DOHH2 (cell line): ENCODE results near the gene CNPY2.
A peak's percentile ranks its signal among the peaks of the same experiment; 100 is the strongest.
"Not testable (repeated sequence)": the region's sequence is repeated elsewhere in the genome, so short reads cannot be mapped to it uniquely, and the experiment has no call there.

ENCODE experiments used
- H3F3A ChIP-seq: fragments of 200-600 bp; sonication (generic), shearing (Covaris generic); 2 replicates; pipeline ENCODE4 v1.6.0; 2016; ENCODE audit warnings: antibody characterized with exemption, mild to moderate bottlenecking; ENCODE audit not compliant: control insufficient read depth, insufficient read depth
- H3K27ac ChIP-seq: fragments of 200-600 bp; sonication (generic); 2 replicates; pipeline ENCODE4 v1.5.1; 2014; ENCODE audit warnings: low read depth, mild to moderate bottlenecking, low read length, moderate library complexity
- H3K27me3 ChIP-seq: fragments of 200-600 bp; sonication (generic); 2 replicates; pipeline ENCODE4 v1.6.1; 2014; ENCODE audit warnings: mild to moderate bottlenecking, low read length, mixed read lengths; ENCODE audit not compliant: control insufficient read depth
- H3K36me3 ChIP-seq: fragments of 200-600 bp; sonication (generic); 2 replicates; pipeline ENCODE4 v1.6.1; 2014; ENCODE audit warnings: mild to moderate bottlenecking, low read length, moderate library complexity, mixed read lengths; ENCODE audit not compliant: control insufficient read depth
- H3K4me1 ChIP-seq: fragments of 200-600 bp; sonication (generic); 2 replicates; pipeline ENCODE4 v1.6.1; 2014; ENCODE audit warnings: mild to moderate bottlenecking, low read length, mixed read lengths; ENCODE audit not compliant: control insufficient read depth
- H3K4me2 ChIP-seq: fragments of 200-600 bp; sonication (generic); 2 replicates; pipeline ENCODE4 v1.6.0; 2014; ENCODE audit warnings: mild to moderate bottlenecking, low read length, moderate library complexity
- H3K4me3 ChIP-seq: fragments of 200-600 bp; sonication (generic); 2 replicates; pipeline ENCODE4 v1.5.1; 2014; ENCODE audit warnings: mild to moderate bottlenecking, low read length, mixed read lengths
- H3K79me2 ChIP-seq: fragments of 200-600 bp; sonication (generic); 2 replicates; pipeline ENCODE4 v1.6.1; 2014; ENCODE audit warnings: mild to moderate bottlenecking, low read length, mixed read lengths; ENCODE audit not compliant: control insufficient read depth
- H3K9me2 ChIP-seq: fragments of 200-600 bp; sonication (generic); replicated peaks from 2 replicates; pipeline ENCODE4 v1.6.1; 2014; ENCODE audit warnings: mild to moderate bottlenecking, low read length, mixed read lengths; ENCODE audit not compliant: control insufficient read depth
- H3K9me3 ChIP-seq: fragments of 200-600 bp; sonication (generic); 2 replicates; pipeline ENCODE4 v1.6.1; 2014; ENCODE audit warnings: antibody characterized with exemption, low read length, mixed read lengths; ENCODE audit not compliant: control insufficient read depth, insufficient read depth
- H4K20me1 ChIP-seq: fragments of 200-600 bp; sonication (generic); 2 replicates; pipeline ENCODE4 v1.6.0; 2014; ENCODE audit warnings: low read depth, mild to moderate bottlenecking, antibody characterized with exemption, low read length, moderate library complexity; ENCODE audit not compliant: control insufficient read depth, insufficient read depth
- CTCF ChIP-seq: fragments of 200-600 bp; sonication (generic); IDR thresholded peaks from one replicate; pipeline ENCODE4 v1.5.1; 2014; ENCODE audit warnings: antibody characterized with exemption, mild to moderate bottlenecking, low read depth, low read length; ENCODE audit not compliant: poor library complexity, severe bottlenecking
- EZH2phosphoT487 ChIP-seq: fragments of 200-600 bp; sonication (generic); IDR thresholded peaks from 2 replicates; pipeline ENCODE4 v1.6.1; 2017; ENCODE audit warnings: borderline replicate concordance, mild to moderate bottlenecking, antibody characterized with exemption, low read length, moderate library complexity, mixed read lengths

The CNPY2 gene

DNA sequence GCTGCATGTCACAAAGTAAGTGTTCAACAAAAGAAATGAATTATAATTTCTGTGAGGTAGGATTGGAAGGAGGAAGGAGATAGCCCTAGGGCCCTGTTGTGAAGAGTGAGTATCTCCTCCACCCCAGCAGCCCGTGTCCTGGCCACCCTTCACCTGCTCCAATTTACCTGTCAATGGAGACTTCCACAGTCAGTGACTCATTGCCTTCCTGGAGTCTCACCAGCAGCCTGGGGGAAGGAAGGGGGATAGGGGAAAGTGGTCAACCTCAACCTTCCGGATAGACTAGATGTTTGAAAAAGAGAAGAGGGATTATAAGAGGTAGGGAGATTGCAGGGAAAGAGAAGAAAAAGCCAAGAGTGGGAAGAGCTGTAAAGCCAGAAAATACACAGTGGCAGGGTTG, 34.9 kb upstream of the CNPY2 start:
- peaks cover 79% of the 10 kb centered on the region for H3K36me3 ChIP-seq
- no peaks in the 10 kb centered on the region for H3F3A ChIP-seq
- no peaks in the 10 kb centered on the region for H3K27me3 ChIP-seq
- no peaks in the 10 kb centered on the region for H3K4me1 ChIP-seq
- H3K79me2 ChIP-seq, result no peaks in the 10 kb centered on the region
- no peak overlapping the region for H3K4me2 ChIP-seq
- TF ChIP-seq CTCF (no peak), EZH2phosphoT487 (no peak)
- H3K4me3 ChIP-seq, result no peak overlapping the region
- H4K20me1 ChIP-seq, result no peaks in the 10 kb centered on the region
- H3K9me3 ChIP-seq, result no peaks in the 10 kb centered on the region
- no peaks in the 10 kb centered on the region for H3K9me2 ChIP-seq
- no peak overlapping the region for H3K27ac ChIP-seq

DNA sequence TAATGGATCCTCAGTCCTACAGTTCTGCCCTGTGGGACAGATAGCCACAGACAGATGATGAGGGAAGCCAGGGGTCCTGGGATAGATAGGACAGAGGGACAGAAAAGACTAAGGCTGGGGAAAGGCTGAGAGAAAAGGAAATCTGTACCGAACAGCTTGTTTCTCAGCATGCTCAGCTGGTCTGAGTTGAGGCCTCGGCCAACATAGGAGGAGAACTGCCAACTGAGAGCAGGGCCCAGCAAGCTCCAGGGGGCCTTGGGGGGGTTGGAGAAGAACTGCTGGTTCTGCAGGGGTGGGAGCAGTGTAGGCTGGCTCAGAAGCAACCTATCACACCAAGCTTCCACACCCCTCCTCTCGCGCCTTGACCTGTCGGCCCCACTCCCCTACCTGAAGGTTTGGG, 33.0 kb upstream of the CNPY2 start:
- Histone ChIP-seq H3K4me3 (no peak overlapping the region), H3K27ac (no peak overlapping the region), H3K4me2 (no peak overlapping the region), H3K9me3 (no peaks in the 10 kb centered on the region), H3F3A (no peaks in the 10 kb centered on the region), H3K27me3 (no peaks in the 10 kb centered on the region), H3K9me2 (no peaks in the 10 kb centered on the region), H3K4me1 (no peaks in the 10 kb centered on the region), H4K20me1 (no peaks in the 10 kb centered on the region), H3K79me2 (no peaks in the 10 kb centered on the region), H3K36me3 (peaks cover 66% of the 10 kb centered on the region)
- TF ChIP-seq CTCF, result no peak
- TF ChIP-seq EZH2phosphoT487, result no peak

- H3K36me3 ChIP-seq, result peaks cover 69% of the 10 kb centered on the region
- not testable (repeated sequence) for H4K20me1 ChIP-seq, H3K27me3 ChIP-seq
These were observed 31.5 kb upstream of the CNPY2 start for GRCh38 chr12:56347255-56347654.

DNA sequence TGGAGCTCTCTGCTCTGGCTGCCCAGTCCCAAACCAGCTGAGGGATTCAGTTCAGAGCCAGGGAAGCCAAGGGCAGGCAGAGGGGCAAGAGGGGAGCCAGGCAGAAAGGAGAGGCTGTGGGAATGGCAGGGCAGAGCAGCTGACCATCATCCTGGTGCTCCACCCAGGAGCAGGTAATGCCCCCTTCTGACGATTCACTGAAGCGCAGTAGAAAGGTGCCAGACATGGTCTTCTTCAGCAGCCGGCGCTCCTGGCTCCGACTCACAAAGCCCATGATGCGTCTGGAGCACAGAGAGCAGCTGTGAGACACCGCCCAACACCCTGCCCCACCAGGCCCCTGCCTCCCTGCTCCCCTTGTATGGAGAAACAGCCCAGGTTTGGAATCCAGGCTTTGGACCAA, 30.9 kb upstream of the CNPY2 start:
- Histone ChIP-seq H3F3A (no peaks in the 10 kb centered on the region; the same call in 1 of the 2 replicates), H3K4me2 (no peak overlapping the region), H3K27me3 (no peaks in the 10 kb centered on the region), H3K79me2 (no peaks in the 10 kb centered on the region), H3K27ac (no peak overlapping the region), H3K9me2 (no peaks in the 10 kb centered on the region), H3K9me3 (no peaks in the 10 kb centered on the region), H3K36me3 (peaks cover 70% of the 10 kb centered on the region), H3K4me3 (no peak overlapping the region), H4K20me1 (no peaks in the 10 kb centered on the region), H3K4me1 (no peaks in the 10 kb centered on the region)
- TF ChIP-seq CTCF, result peak; percentile 19
- TF ChIP-seq EZH2phosphoT487, result no peak

More at GRCh38 chr12:56347255-56347654, 31.5 kb upstream of the CNPY2 start:
- not testable (repeated sequence) for H3K9me2 ChIP-seq, H3K79me2 ChIP-seq, H3K4me2 ChIP-seq, H3K27ac ChIP-seq, H3K9me3 ChIP-seq, H3F3A ChIP-seq, H3K4me3 ChIP-seq, H3K4me1 ChIP-seq

DNA sequence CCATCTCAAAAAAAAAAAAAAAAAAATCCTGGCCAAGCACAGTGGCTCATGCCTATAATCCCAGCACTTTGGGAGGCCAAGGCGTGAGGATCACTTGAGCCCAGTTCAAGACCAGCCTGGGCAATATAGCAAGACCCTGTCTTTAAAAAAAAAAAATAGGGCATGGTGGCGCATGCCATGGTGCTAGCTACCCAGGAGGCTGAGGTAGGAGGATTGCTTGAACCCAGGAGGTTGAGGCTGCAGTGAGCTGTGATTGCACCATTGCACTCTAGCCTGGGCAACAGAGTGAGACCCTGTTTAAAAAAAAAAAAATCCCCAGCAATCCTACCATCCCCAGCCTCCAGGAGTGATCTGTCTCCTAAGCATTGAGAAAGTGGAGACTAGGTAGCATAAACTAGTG, 26.5 kb upstream of the CNPY2 start:
- not testable (repeated sequence) for H3K9me3 ChIP-seq, H3K27ac ChIP-seq, H4K20me1 ChIP-seq, H3K79me2 ChIP-seq, H3K27me3 ChIP-seq, H3K4me2 ChIP-seq, H3K9me2 ChIP-seq, H3K4me3 ChIP-seq
- Histone ChIP-seq H3K36me3 (peaks cover 43% of the 10 kb centered on the region), H3F3A (peaks cover 17% of the 10 kb centered on the region), H3K4me1 (peaks cover 28% of the 10 kb centered on the region)
